A549 (cell line): ENCODE data around the gene CEMIP2. TPM values are rescaled to one million over a fixed set of nuclear protein-coding genes. Genes with fewer than 3 reads are reported as not detected.

Source experiments
- ATAC-seq, 2 experiments: fragments of 200-7000 bp in 1 of 2; fragments of >200 bp in 1 of 2; cut with Nextera tagmentation in 1 of 2; cut with Tn5 transposase in 1 of 2; 3 replicates each; pipeline versions ENCODE4 v1.8.0 to v1.9.1; 2018 to 2020; ENCODE audit warnings: mild to moderate bottlenecking in 1 of 2, moderate library complexity in 1 of 2
- CTCF ChIA-PET: fragments of 300-600 bp; sonication (Branson Sonifier 250); formaldehyde crosslinking; extraction: SDS; loops from one replicate; lab custom pipeline; 2021; ENCODE audit warnings: antibody characterized with exemption, inconsistent platforms; lab: Yijun Ruan, JAX
- POLR2A ChIA-PET: fragments of 350-600 bp; formaldehyde crosslinking; extraction: SDS; loops from one replicate; lab custom pipeline; 2021; ENCODE audit warnings: antibody characterized with exemption, inconsistent platforms; lab: Yijun Ruan, JAX
- DNase-seq, 2 experiments: peaks; one replicate each; pipeline versions ENCODE4 v3.0.0 to v3.0.0-alpha.2; 2011 to 2016; ENCODE audit warnings: low read depth in 1 of 2, low spot score in 1 of 2
- FAIRE-seq: peaks from 2 replicates; lab custom pipeline; 2011; peaks lifted over from hg19 to GRCh38; lab: Jason Lieb, UNC
- H3K27ac ChIP-seq, 2 experiments: fragments of >200 bp; sonication (Bioruptor Twin); formaldehyde crosslinking; 3 replicates each; pipeline ENCODE4 v1.5.1; 2016 to 2017
- H3K4me1 ChIP-seq: fragments of >200 bp; sonication (Bioruptor Twin); formaldehyde crosslinking; 3 replicates; pipeline ENCODE4 v1.6.1; 2016
- H3K4me2 ChIP-seq: fragments of >200 bp; sonication (Bioruptor Twin); formaldehyde crosslinking; 3 replicates; pipeline ENCODE4 v1.6.1; 2016
- H3K4me3 ChIP-seq: fragments of >200 bp; sonication (Bioruptor Twin); formaldehyde crosslinking; 3 replicates; pipeline ENCODE4 v1.5.1; 2016
- H3K9me3 ChIP-seq: fragments of >200 bp; sonication (Bioruptor Twin); formaldehyde crosslinking; 3 replicates; pipeline ENCODE4 v1.6.1; 2016
- BCL3 ChIP-seq: fragments of >200 bp; sonication (Bioruptor Twin); formaldehyde crosslinking; IDR thresholded peaks from 3 replicates; pipeline ENCODE4 v1.6.1; 2016
- CBX8 ChIP-seq: fragments of 200-600 bp; sonication (generic); IDR thresholded peaks from 2 replicates; pipeline ENCODE4 v1.6.1; 2016
- CHD4 ChIP-seq: fragments of 200-600 bp; sonication (generic); IDR thresholded peaks from 2 replicates; pipeline ENCODE4 v1.6.1; 2016; ENCODE audit warnings: antibody characterized with exemption, mild to moderate bottlenecking, borderline replicate concordance
- E2F6 ChIP-seq: IDR thresholded peaks from 2 replicates; pipeline ENCODE4 v1.6.1; 2012; ENCODE audit warnings: low read depth, borderline replicate concordance
- EHF ChIP-seq: fragments of 250-450 bp; sonication (Bioruptor Pico); IDR thresholded peaks from 2 replicates; pipeline ENCODE4 v1.5.0; 2020; ENCODE audit warnings: mild to moderate bottlenecking
- EHMT2 ChIP-seq: fragments of 200-600 bp; sonication (generic); IDR thresholded peaks from 2 replicates; pipeline ENCODE4 v1.6.1; 2016; ENCODE audit warnings: antibody characterized with exemption, low read depth, mild to moderate bottlenecking, moderate library complexity
- EP300 ChIP-seq, 2 experiments: fragments of >200 bp; sonication (Bioruptor Twin); formaldehyde crosslinking; IDR thresholded peaks; 2 replicates in 1 of 2; 3 replicates in 1 of 2; pipeline ENCODE4 v1.6.1; 2016 to 2017
- FOSB ChIP-seq: fragments of 250-450 bp; sonication (Bioruptor Pico); IDR thresholded peaks from 2 replicates; pipeline ENCODE4 v1.5.0; 2020; ENCODE audit warnings: mild to moderate bottlenecking, moderate library complexity
- GATA3 ChIP-seq: IDR thresholded peaks from 2 replicates; pipeline ENCODE4 v1.6.1; 2012; ENCODE audit warnings: borderline replicate concordance
- HES2 ChIP-seq: fragments of >200 bp; sonication (Bioruptor Twin); formaldehyde crosslinking; IDR thresholded peaks from 2 replicates; pipeline ENCODE4 v1.6.1; 2016
- HMGXB4 ChIP-seq: fragments of 250-450 bp; sonication (Bioruptor Pico); IDR thresholded peaks from 2 replicates; pipeline ENCODE4 v1.5.0; 2021; ENCODE audit warnings: mild to moderate bottlenecking, moderate library complexity, borderline replicate concordance
- JUN ChIP-seq, 2 experiments: fragments of >200 bp; sonication (Bioruptor Twin); formaldehyde crosslinking; IDR thresholded peaks; 2 replicates in 1 of 2; 3 replicates in 1 of 2; pipeline ENCODE4 v1.6.1; 2016 to 2017
- KDM1A ChIP-seq: fragments of 200-600 bp; sonication (generic); IDR thresholded peaks from 2 replicates; pipeline ENCODE4 v1.6.1; 2016; ENCODE audit warnings: low read depth, mild to moderate bottlenecking
- KDM5A ChIP-seq: fragments of 200-600 bp; sonication (generic); IDR thresholded peaks from 2 replicates; pipeline ENCODE4 v1.6.1; 2016; ENCODE audit warnings: antibody characterized with exemption, mild to moderate bottlenecking
- MAFK ChIP-seq: fragments of 450-650 bp; IDR thresholded peaks from 2 replicates; pipeline ENCODE4 v1.6.1; 2014; ENCODE audit not compliant: partially characterized antibody
- NFE2L2 ChIP-seq: fragments of 150-350 bp; conservative IDR thresholded peaks from 2 replicates; pipeline ENCODE4 v1.6.1; 2014; ENCODE audit warnings: low read length
- NR3C1 ChIP-seq: fragments of >200 bp; sonication (Bioruptor Twin); formaldehyde crosslinking; IDR thresholded peaks from 3 replicates; pipeline ENCODE4 v1.6.1; 2017
- PBX3 ChIP-seq: IDR thresholded peaks from 2 replicates; pipeline ENCODE4 v1.6.1; 2012
- PHF8 ChIP-seq: fragments of 200-600 bp; sonication (generic); IDR thresholded peaks from 2 replicates; pipeline ENCODE4 v1.6.1; 2016; ENCODE audit warnings: low read depth, mild to moderate bottlenecking, antibody characterized with exemption, moderate library complexity, borderline replicate concordance
- RAD21 ChIP-seq, 2 experiments: fragments of >200 bp in 1 of 2; sonication (Bioruptor Twin) in 1 of 2; formaldehyde crosslinking in 1 of 2; IDR thresholded peaks in 1 of 2; conservative IDR thresholded peaks in 1 of 2; 2 replicates in 1 of 2; 3 replicates in 1 of 2; pipeline ENCODE4 v1.6.1; 2012 to 2018; ENCODE audit warnings: inconsistent platforms in 1 of 2
- RARB ChIP-seq: fragments of 250-450 bp; sonication (Bioruptor Pico); IDR thresholded peaks from 2 replicates; pipeline ENCODE4 v1.8.0; 2021; ENCODE audit warnings: mild to moderate bottlenecking, moderate library complexity
- RCOR1 ChIP-seq: fragments of 150-350 bp; IDR thresholded peaks from 2 replicates; pipeline ENCODE4 v1.6.1; 2014; ENCODE audit warnings: antibody characterized with exemption, low read length, low read depth
- REST ChIP-seq: fragments of 200-600 bp; sonication (generic); IDR thresholded peaks from 2 replicates; pipeline ENCODE4 v1.6.1; 2016; ENCODE audit warnings: antibody characterized with exemption, mild to moderate bottlenecking, moderate library complexity
- RFX5 ChIP-seq: fragments of 450-650 bp; IDR thresholded peaks from 2 replicates; pipeline ENCODE4 v1.7.1; 2014; ENCODE audit warnings: antibody characterized with exemption, mild to moderate bottlenecking, moderate library complexity
- SMC3 ChIP-seq: fragments of >200 bp; sonication (Bioruptor Twin); formaldehyde crosslinking; IDR thresholded peaks from 3 replicates; pipeline ENCODE4 v1.6.1; 2018; ENCODE audit warnings: inconsistent platforms
- ZFP36 ChIP-seq: fragments of 450-650 bp; IDR thresholded peaks from 2 replicates; pipeline ENCODE4 v1.6.1; 2014; ENCODE audit warnings: borderline replicate concordance; ENCODE audit not compliant: partially characterized antibody
- ZNF302 ChIP-seq: fragments of 250-450 bp; sonication (Bioruptor Pico); IDR thresholded peaks from 2 replicates; pipeline ENCODE4 v1.9.0; 2021; ENCODE audit warnings: inconsistent platforms, mild to moderate bottlenecking, moderate library complexity
- ZSCAN20 ChIP-seq: fragments of 250-450 bp; sonication (Bioruptor Pico); IDR thresholded peaks from 2 replicates; pipeline ENCODE4 v1.8.0; 2022; ENCODE audit warnings: mild to moderate bottlenecking, moderate library complexity
- WGBS: methylation state at CpG from one replicate; pipeline ENCODE4 v1.1.6; 2017; ENCODE audit errors: missing lambda C conversion rate; 5-methylcytosine and 5-hydroxymethylcytosine counted together
- polyA plus RNA-seq, 4 experiments: library from polyadenylated mRNA; depleted of rRNA in 3 of 4; stranded (reverse); fragments of >200 nt; fragmentation: RNase III in 1 of 4; extraction: RNeasy Plus Mini Kit Qiagen cat#74134 plus additional on column Dnase treatment in 1 of 4; gene quantifications; 2 replicates in 3 of 4; 3 replicates in 1 of 4; pipeline ENCODE4 v1.2.3, GENCODE V29; 2011 to 2017

The CEMIP2 gene
- polyA plus RNA-seq, 2 of the 4 experiments (the other 2 are of a cell fraction): 146 to 161 TPM

GRCh38 chr9:71814815-71815214 lies 46.5 kb upstream of the CEMIP2 start:
- no peaks in the 10 kb centered on the region for H3K4me1 ChIP-seq
- DNase-seq (no peak), ATAC-seq (no peak), FAIRE-seq (no peak)
- no peak overlapping the region for H3K4me2 ChIP-seq
- no peaks in the 10 kb centered on the region for H3K9me3 ChIP-seq
- TF ChIP-seq HES2 (no peak), RFX5 (no peak), ZFP36 (no peak), MAFK (no peak), ZSCAN20 (CRISPR knock-in tag) (no peak), CHD4 (no peak), EHF (CRISPR knock-in tag) (no peak), NR3C1 (no peak), RARB (no peak), SMC3 (no peak), KDM5A (no peak), PBX3 (no peak), EP300 (IDR thresholded peaks at IDR 0.05) (no peak), JUN (IDR thresholded peaks at IDR 0.05) (no peak), HMGXB4 (CRISPR knock-in tag) (no peak), KDM1A (no peak), REST (no peak)
- no peak overlapping the region for H3K4me3 ChIP-seq
- WGBS: 92% methylated on average over 3 of the region's 3 CpGs
- ChIA-PET POLR2A (no interaction called here), CTCF (interaction anchor here (9.8 kb wide), 1 partner anchor 530 kb away, joined by 53 read pairs; no protein-coding TSS in a partner anchor)
- H3K27ac ChIP-seq: no peak overlapping the region

GRCh38 chr9:71814226-71814625 lies 45.9 kb upstream of the CEMIP2 start:
- Histone ChIP-seq H3K4me3 (no peak overlapping the region), H3K9me3 (no peaks in the 10 kb centered on the region), H3K4me1 (no peaks in the 10 kb centered on the region), H3K27ac (no peak overlapping the region), H3K4me2 (no peak overlapping the region)
- FAIRE-seq (no peak), DNase-seq (no peak), ATAC-seq (no peak)
- ChIA-PET POLR2A (no interaction called here), CTCF (interaction anchor here (1.5 to 2.3 kb wide), 3 partner anchors 209 to 529 kb away, joined by 3 to 7 read pairs (median 7); no protein-coding TSS in a partner anchor)
- 88% methylated on average over 3 of the region's 3 CpGs for WGBS
- TF ChIP-seq RFX5: no peak
- no peak for TF ChIP-seq SMC3
- TF ChIP-seq FOSB (CRISPR knock-in tag): no peak
- TF ChIP-seq ZNF302 (CRISPR knock-in tag): no peak
- TF ChIP-seq E2F6: no peak
- no peak for TF ChIP-seq EHMT2
- TF ChIP-seq RAD21 (conservative IDR thresholded peaks at IDR 0.05 in 1 of 2, IDR thresholded peaks at IDR 0.05 in 1 of 2): no peak
- TF ChIP-seq CBX8: no peak
- TF ChIP-seq HES2: no peak
- TF ChIP-seq BCL3: no peak
- TF ChIP-seq GATA3: no peak
- TF ChIP-seq NFE2L2: no peak
- no peak for TF ChIP-seq RCOR1
- no peak for TF ChIP-seq PHF8
